Measurements from ENCODE around the gene PLAC8.

- TF ChIP-seq MYC (IDR thresholded peaks at IDR 0.05; ENCODE audit: low read depth, low read length) = no peak
- TF ChIP-seq, protein P1, sequence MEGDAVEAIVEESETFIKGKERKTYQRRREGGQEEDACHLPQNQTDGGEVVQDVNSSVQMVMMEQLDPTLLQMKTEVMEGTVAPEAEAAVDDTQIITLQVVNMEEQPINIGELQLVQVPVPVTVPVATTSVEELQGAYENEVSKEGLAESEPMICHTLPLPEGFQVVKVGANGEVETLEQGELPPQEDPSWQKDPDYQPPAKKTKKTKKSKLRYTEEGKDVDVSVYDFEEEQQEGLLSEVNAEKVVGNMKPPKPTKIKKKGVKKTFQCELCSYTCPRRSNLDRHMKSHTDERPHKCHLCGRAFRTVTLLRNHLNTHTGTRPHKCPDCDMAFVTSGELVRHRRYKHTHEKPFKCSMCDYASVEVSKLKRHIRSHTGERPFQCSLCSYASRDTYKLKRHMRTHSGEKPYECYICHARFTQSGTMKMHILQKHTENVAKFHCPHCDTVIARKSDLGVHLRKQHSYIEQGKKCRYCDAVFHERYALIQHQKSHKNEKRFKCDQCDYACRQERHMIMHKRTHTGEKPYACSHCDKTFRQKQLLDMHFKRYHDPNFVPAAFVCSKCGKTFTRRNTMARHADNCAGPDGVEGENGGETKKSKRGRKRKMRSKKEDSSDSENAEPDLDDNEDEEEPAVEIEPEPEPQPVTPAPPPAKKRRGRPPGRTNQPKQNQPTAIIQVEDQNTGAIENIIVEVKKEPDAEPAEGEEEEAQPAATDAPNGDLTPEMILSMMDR (IDR thresholded peaks at IDR 0.05; ENCODE audit: low read depth, low read length) = no peak
These were observed 3.4 kb downstream of the PLAC8 start for GRCh38 chr4:83110970-83111750.

All from NB4 (cell line).